Cardiac atrium fibroblast (primary cell): ENCODE measurements around the gene FAM219A. TPM values are rescaled to one million over a fixed set of nuclear protein-coding genes. Genes with fewer than 3 reads are reported as not detected.

Experiments used
- total RNA-seq: library from RNA; depleted of rRNA; stranded (reverse); fragments of >200 nt; gene quantifications from 2 replicates; pipeline ENCODE4 v1.2.3, GENCODE V29; 2015

The FAM219A gene
- total RNA-seq = 17.0 and 19.3 TPM in 2 replicates

GRCh38 chr9:34458013-34458958 lies at the start of gene FAM219A, which contains the start of gene DNAI1:
FAM219A (minus strand) TSS chr9:34458570; CDS start chr9:34458263, 307 bp downstream.
DNAI1 (plus strand) TSS chr9:34458805; CDS start chr9:34459006, 201 bp downstream.

GRCh38 chr9:34376596-34377403 lies 81.6 kb downstream of the FAM219A start, which contains the start of gene MYORG:
MYORG (minus strand) TSS chr9:34376898; CDS start chr9:34372943, 3,955 bp downstream.

Other genes starting within 250 kb of the FAM219A start
- gene KIF24, start 129.3 kb downstream of the FAM219A start, total RNA-seq = 0.54 and 2.8 TPM in 2 replicates
- gene NUDT2, start 129.0 kb downstream of the FAM219A start, total RNA-seq = 25.8 and 35.5 TPM in 2 replicates
- 1.8 and 2.8 TPM in 2 replicates for gene MYORG, start 81.7 kb downstream of the FAM219A start, total RNA-seq
- not detected in 2 replicates for gene DNAI1, start 235 bp upstream of the FAM219A start, total RNA-seq
- gene ENHO, start 64.4 kb upstream of the FAM219A start, total RNA-seq = 1.6 TPM in 1 of 2 replicates, not detected in the other
- gene CNTFR, start 131.2 kb upstream of the FAM219A start, total RNA-seq = 0.72 TPM in 1 of 2 replicates, not detected in the other
- 27.7 and 48.4 TPM in 2 replicates for gene RPP25L, start 153.5 kb upstream of the FAM219A start, total RNA-seq
- 101 and 107 TPM in 2 replicates for gene DCTN3, start 161.9 kb upstream of the FAM219A start, total RNA-seq
- 0.72 TPM in 1 of 2 replicates, not detected in the other for gene ARID3C, start 170.5 kb upstream of the FAM219A start, total RNA-seq
- gene SIGMAR1, start 179.2 kb upstream of the FAM219A start, total RNA-seq = 81.8 and 109 TPM in 2 replicates
- 35.5 and 40.6 TPM in 2 replicates for gene GALT, start 188.1 kb upstream of the FAM219A start, total RNA-seq
- gene IL11RA, start 193.6 kb upstream of the FAM219A start, total RNA-seq = 18.8 and 25.3 TPM in 2 replicates
- gene CCL27, start 204.1 kb upstream of the FAM219A start, total RNA-seq = not detected in 2 replicates
- not detected in 2 replicates for gene CCL19, start 232.7 kb upstream of the FAM219A start, total RNA-seq